SK-N-SH (cell line): Measurements from ENCODE around the gene C16orf95. TPM values are rescaled to one million over a fixed set of nuclear protein-coding genes. Genes with fewer than 3 reads are reported as not detected.

Experiments
- CTCF ChIA-PET: fragments of 300-600, 350-600 bp; formaldehyde crosslinking; extraction: SDS; loops from one replicate; lab custom pipeline; 2021; lab: Yijun Ruan, JAX
- POLR2A ChIA-PET: fragments of 350-600 bp; sonication (Branson Sonifier 250); formaldehyde crosslinking; extraction: SDS; loops from one replicate; lab custom pipeline; 2020; ENCODE audit warnings: antibody characterized with exemption, inconsistent platforms; lab: Yijun Ruan, JAX
- DNase-seq: peaks from one replicate; pipeline ENCODE4 v3.0.0; 2012
- H2AFZ ChIP-seq: fragments of 200-600 bp; sonication (generic); 2 replicates; pipeline ENCODE4 v1.8.1; 2016; ENCODE audit warnings: antibody characterized with exemption, mild to moderate bottlenecking, low read depth
- H3F3A ChIP-seq: fragments of 200-600 bp; sonication (generic); replicated peaks from 2 replicates; pipeline ENCODE3; 2016; ENCODE audit warnings: antibody characterized with exemption, mild to moderate bottlenecking; ENCODE audit not compliant: insufficient read depth
- H3K27ac ChIP-seq, 2 experiments: fragments of 200-500 bp in 1 of 2; fragments of 200-600 bp in 1 of 2; sonication (Bioruptor generic) in 1 of 2; sonication (generic), shearing (Covaris generic) in 1 of 2; 2 replicates each; pipeline versions ENCODE4 v1.5.1 to v1.6.1; 2014 to 2016; ENCODE audit warnings: low read depth in 2 of 2, inconsistent platforms in 1 of 2, low read length in 1 of 2, mild to moderate bottlenecking in 1 of 2, mixed read lengths in 1 of 2
- H3K27me3 ChIP-seq: fragments of 200-600 bp; sonication (generic), shearing (Covaris generic); 2 replicates; pipeline ENCODE4 v1.6.1; 2016; ENCODE audit warnings: mixed run types; ENCODE audit not compliant: insufficient read depth
- H3K36me3 ChIP-seq, 2 experiments: fragments of 200-500 bp in 1 of 2; fragments of 200-600 bp in 1 of 2; sonication (Bioruptor generic) in 1 of 2; sonication (generic) in 1 of 2; replicated peaks in 1 of 2; 2 replicates each; pipeline versions ENCODE3 to v1.5.1; 2014 to 2016; ENCODE audit warnings: low read length in 1 of 2, mild to moderate bottlenecking in 1 of 2; ENCODE audit not compliant: insufficient read depth in 2 of 2, control insufficient read depth in 1 of 2
- H3K4me1 ChIP-seq, 2 experiments: fragments of 200-500 bp in 1 of 2; fragments of 200-600 bp in 1 of 2; sonication (Bioruptor generic) in 1 of 2; sonication (generic), shearing (Covaris generic) in 1 of 2; 2 replicates each; pipeline versions ENCODE4 v1.5.1 to v1.6.1; 2014 to 2016; ENCODE audit warnings: low read depth in 1 of 2, low read length in 1 of 2, mixed run types in 1 of 2; ENCODE audit not compliant: insufficient read depth in 2 of 2, control insufficient read depth in 1 of 2
- H3K4me2 ChIP-seq: fragments of 200-600 bp; sonication (generic), shearing (Covaris generic); 2 replicates; pipeline ENCODE4 v1.6.1; 2017; ENCODE audit warnings: mixed run types
- H3K4me3 ChIP-seq, 2 experiments: fragments of 200-500 bp in 1 of 2; fragments of 200-600 bp in 1 of 2; sonication (Bioruptor generic) in 1 of 2; sonication (generic), shearing (Covaris generic) in 1 of 2; 2 replicates each; pipeline versions ENCODE4 v1.5.1 to v1.8.1; 2014 to 2016; ENCODE audit warnings: low read depth in 2 of 2, inconsistent platforms in 1 of 2, low read length in 1 of 2, mild to moderate bottlenecking in 1 of 2, mixed read lengths in 1 of 2, moderate library complexity in 1 of 2
- H3K79me2 ChIP-seq: fragments of 200-600 bp; sonication (generic); 2 replicates; pipeline ENCODE4 v1.8.1; 2017; ENCODE audit warnings: mild to moderate bottlenecking; ENCODE audit not compliant: insufficient read depth
- H3K9ac ChIP-seq: fragments of 200-600 bp; sonication (generic); 2 replicates; pipeline ENCODE4 v1.6.1; 2017; ENCODE audit warnings: mixed run types
- H3K9me2 ChIP-seq: fragments of 200-600 bp; sonication (generic); 2 replicates; pipeline ENCODE4 v1.6.1; 2017; ENCODE audit warnings: mixed run types
- H3K9me3 ChIP-seq: fragments of 200-600 bp; sonication (generic); 2 replicates; pipeline ENCODE4 v1.6.1; 2017; ENCODE audit warnings: mixed run types, mild to moderate bottlenecking, moderate library complexity
- H4K20me1 ChIP-seq: fragments of 200-600 bp; sonication (generic); 2 replicates; pipeline ENCODE4 v1.6.1; 2017; ENCODE audit warnings: mild to moderate bottlenecking, mixed run types; ENCODE audit not compliant: insufficient read depth
- CTCF ChIP-seq: fragments of 200-600 bp; sonication (generic); IDR thresholded peaks from 2 replicates; pipeline ENCODE4 v1.6.1; 2017; ENCODE audit warnings: antibody characterized with exemption, mild to moderate bottlenecking, moderate library complexity
- FOXM1 ChIP-seq: IDR thresholded peaks from 2 replicates; pipeline ENCODE4 v1.4.0; 2012; ENCODE audit warnings: low read depth, mild to moderate bottlenecking
- GABPA ChIP-seq: IDR thresholded peaks from 2 replicates; pipeline ENCODE4 v1.4.0; 2012; ENCODE audit warnings: low read depth, mild to moderate bottlenecking
- GATA2 ChIP-seq: sonication (generic); formaldehyde crosslinking; IDR thresholded peaks from 2 replicates; pipeline ENCODE4 v1.5.0; 2020; ENCODE audit warnings: mild to moderate bottlenecking, missing genetic modification reagents
- MEF2A ChIP-seq: IDR thresholded peaks from 2 replicates; pipeline ENCODE4 v1.4.0; 2012; ENCODE audit warnings: low read depth, borderline replicate concordance
- MXI1 ChIP-seq: IDR thresholded peaks from 2 replicates; pipeline ENCODE4 v1.6.1; 2012; ENCODE audit warnings: mild to moderate bottlenecking, low read depth, low read length, improper control_type of control experiment
- RCOR1 ChIP-seq: fragments of 150-350 bp; IDR thresholded peaks from 2 replicates; pipeline ENCODE4 v1.6.1; 2017; ENCODE audit warnings: antibody characterized with exemption, low read length
- SIN3A ChIP-seq: IDR thresholded peaks from 2 replicates; pipeline ENCODE4 v1.6.1; 2012; ENCODE audit warnings: low read depth, mild to moderate bottlenecking, low read length, moderate library complexity, borderline replicate concordance
- SMC3 ChIP-seq: IDR thresholded peaks from 2 replicates; pipeline ENCODE4 v1.6.1; 2012; ENCODE audit warnings: low read depth, low read length, improper control_type of control experiment
- TCF12 ChIP-seq: IDR thresholded peaks from 2 replicates; pipeline ENCODE4 v1.4.0; 2012
- WGBS: methylation state at CpG from one replicate; pipeline ENCODE4 v1.1.6; 2017; ENCODE audit warnings: low lambda C conversion rate; 5-methylcytosine and 5-hydroxymethylcytosine counted together
- polyA plus RNA-seq, 3 experiments: library from polyadenylated mRNA; depleted of rRNA; stranded (reverse); fragments of >200 nt; gene quantifications; 2 replicates each; pipeline ENCODE4 v1.2.3, GENCODE V29; 2012
- TF ChIP-seq, protein P1 (sequence below): fragments of 150-350 bp; IDR thresholded peaks from 2 replicates; pipeline ENCODE4 v1.6.1; 2016; ENCODE audit warnings: mild to moderate bottlenecking, low read depth, low read length

C16orf95 gene
- polyA plus RNA-seq, 1 of the 3 experiments (the other 2 are of a cell fraction) = 5.0 TPM

DNA sequence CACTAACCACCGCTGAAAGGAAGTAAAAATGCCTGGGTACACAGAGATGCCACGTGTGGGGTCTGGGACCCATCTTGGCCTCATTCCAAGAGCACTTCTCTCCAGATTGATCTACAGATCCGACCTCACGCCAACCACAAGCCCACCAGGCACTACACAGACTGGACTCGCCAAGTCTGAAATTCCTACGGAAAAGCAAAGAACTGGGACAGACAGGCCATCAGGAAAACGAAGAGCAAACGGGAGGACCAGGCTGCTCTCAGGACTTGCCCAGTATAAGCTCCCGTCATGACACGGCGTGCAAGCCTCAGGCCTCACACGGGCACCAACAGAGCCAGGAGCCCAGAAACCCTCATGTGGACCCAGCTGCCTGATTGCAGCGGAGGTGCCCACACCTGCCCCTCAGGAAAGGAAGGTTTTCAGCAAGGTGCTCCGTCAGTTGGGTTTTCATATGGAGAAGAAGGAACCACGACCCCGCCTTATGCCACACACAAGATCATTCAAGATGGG is 20.1 kb upstream of the C16orf95 start:
- POLR2A ChIA-PET = no interaction called here
- peaks cover 0 to 29% of the 10 kb centered on the region in 2 experiments for H3K36me3 ChIP-seq

GRCh38 chr16:87336434-87337240 is 19.4 kb upstream of the C16orf95 start:
- no peaks in the 10 kb centered on the region for H3K27me3 ChIP-seq
- peaks cover 0 to 8% of the 10 kb centered on the region in 2 experiments; a peak in 2 of 4 replicates for H3K4me1 ChIP-seq
- H3K9me3 ChIP-seq = no peaks in the 10 kb centered on the region
- TF ChIP-seq, protein P1, sequence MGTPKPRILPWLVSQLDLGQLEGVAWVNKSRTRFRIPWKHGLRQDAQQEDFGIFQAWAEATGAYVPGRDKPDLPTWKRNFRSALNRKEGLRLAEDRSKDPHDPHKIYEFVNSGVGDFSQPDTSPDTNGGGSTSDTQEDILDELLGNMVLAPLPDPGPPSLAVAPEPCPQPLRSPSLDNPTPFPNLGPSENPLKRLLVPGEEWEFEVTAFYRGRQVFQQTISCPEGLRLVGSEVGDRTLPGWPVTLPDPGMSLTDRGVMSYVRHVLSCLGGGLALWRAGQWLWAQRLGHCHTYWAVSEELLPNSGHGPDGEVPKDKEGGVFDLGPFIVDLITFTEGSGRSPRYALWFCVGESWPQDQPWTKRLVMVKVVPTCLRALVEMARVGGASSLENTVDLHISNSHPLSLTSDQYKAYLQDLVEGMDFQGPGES = no peak
- TF ChIP-seq FOXM1 = no peak
- no peak for TF ChIP-seq SMC3
- no peak for TF ChIP-seq MEF2A
- TF ChIP-seq GATA2 (CRISPR knock-in tag) = no peak
- TF ChIP-seq RCOR1 = no peak
- TF ChIP-seq SIN3A = no peak
- TF ChIP-seq TCF12 = no peak
- TF ChIP-seq CTCF = no peak
- TF ChIP-seq, all 33 proteins: peak for 0
- peaks cover 0 to 34% of the 10 kb centered on the region in 2 experiments for H3K36me3 ChIP-seq
- no peak overlapping the region for H3K4me2 ChIP-seq
- no peaks in the 10 kb centered on the region for H3K9me2 ChIP-seq
- no peak overlapping the region for H2AFZ ChIP-seq
- 0 out of 2 replicates have a peak, but pooled peaks cover 3% of the 10 kb centered on the region for H4K20me1 ChIP-seq
- H3K79me2 ChIP-seq = peaks cover 5% of the 10 kb centered on the region; the same call in 1 of the 2 replicates
- 92% methylated on average over 13 of the region's 19 CpGs for WGBS
- H3K9ac ChIP-seq = no peak overlapping the region
- H3K27ac ChIP-seq = no peak overlapping the region
- no peak for DNase-seq
- H3F3A ChIP-seq = no peaks in the 10 kb centered on the region
- ChIA-PET CTCF (interaction anchor here (1.2 to 3.6 kb wide), 3 partner anchors 12 to 57 kb away, joined by 3 to 16 read pairs (median 3); no protein-coding TSS in a partner anchor), POLR2A (no interaction called here)
- no peak overlapping the region for H3K4me3 ChIP-seq

More for the DNA sequence above, 20.1 kb upstream of the C16orf95 start:
- Histone ChIP-seq H3K9me3 (no peaks in the 10 kb centered on the region), H3K9me2 (no peaks in the 10 kb centered on the region), H3F3A (no peaks in the 10 kb centered on the region), H3K79me2 (peaks cover 5% of the 10 kb centered on the region; the same call in 1 of the 2 replicates), H3K27ac (0 out of 4 replicates have a peak overlapping the region, but pooled peaks of 1 of the 2 experiments have one; percentile 18), H3K27me3 (no peaks in the 10 kb centered on the region), H3K4me3 (no peak overlapping the region), H3K4me1 (peaks cover 0 to 8% of the 10 kb centered on the region in 2 experiments; a peak in 2 of 4 replicates), H3K9ac (no peak overlapping the region), H3K4me2 (no peak overlapping the region), H4K20me1 (0 out of 2 replicates have a peak, but pooled peaks cover 3% of the 10 kb centered on the region), H2AFZ (no peak overlapping the region)
- WGBS = 80% methylated on average over 12 of the region's 16 CpGs
- peak; percentile 82 for DNase-seq
- TF ChIP-seq GATA2 (CRISPR knock-in tag) = peak; percentile 27; the same call in 1 of the 2 replicates
- peak; percentile 62; the same call in 1 of the 2 replicates for TF ChIP-seq MXI1
- no peak for TF ChIP-seq GABPA
- CTCF ChIA-PET = interaction anchor here (1.2 to 3.6 kb wide), 2 partner anchors 13 to 56 kb away, joined by 3 to 16 read pairs; no protein-coding TSS in a partner anchor
